Fibroblast of pulmonary artery (primary cell): ENCODE measurements around the gene BRD4.

ENCODE experiments used
- DNase-seq: peaks from one replicate; pipeline ENCODE4 v3.0.0-alpha.2; 2010; ENCODE audit warnings: low read depth
- H3K4me3 ChIP-seq: replicated peaks from 2 replicates; pipeline ENCODE4 v1.5.1; 2011; ENCODE audit warnings: low read depth, mild to moderate bottlenecking, control low read depth, low read length, moderate library complexity
- CTCF ChIP-seq: IDR thresholded peaks from 2 replicates; pipeline ENCODE4 v1.5.1; 2011; ENCODE audit warnings: mild to moderate bottlenecking, control low read depth, low read length, inconsistent platforms; ENCODE audit errors: missing control alignments

Gene BRD4

GRCh38 chr19:15320116-15320515 lies 12.2 kb downstream of the BRD4 start:
- no peak for TF ChIP-seq CTCF
- DNase-seq: no peak
- H3K4me3 ChIP-seq: no peak overlapping the region

- TF ChIP-seq CTCF: no peak
- DNase-seq: no peak
- H3K4me3 ChIP-seq: no peak overlapping the region
Observed at GRCh38 chr19:15318241-15318691, 14.1 kb downstream of the BRD4 start.

GRCh38 chr19:15317392-15318071 lies 14.8 kb downstream of the BRD4 start:
- H3K4me3 ChIP-seq: no peak overlapping the region
- DNase-seq: peak; percentile 49
- no peak for TF ChIP-seq CTCF

- TF ChIP-seq CTCF: no peak
- no peak for DNase-seq
- no peak overlapping the region for H3K4me3 ChIP-seq
Observed at GRCh38 chr19:15316498-15316897, 15.8 kb downstream of the BRD4 start.

GRCh38 chr19:15315101-15315500 lies 17.2 kb downstream of the BRD4 start:
- no peak for TF ChIP-seq CTCF
- no peak overlapping the region for H3K4me3 ChIP-seq
- DNase-seq: no peak

GRCh38 chr19:15313649-15314279 lies 18.6 kb downstream of the BRD4 start:
- H3K4me3 ChIP-seq: no peak overlapping the region
- DNase-seq: no peak
- TF ChIP-seq CTCF: no peak

GRCh38 chr19:15307169-15307568 lies 25.2 kb downstream of the BRD4 start:
- DNase-seq: no peak
- no peak overlapping the region for H3K4me3 ChIP-seq
- no peak for TF ChIP-seq CTCF
